ENCODE measurements around the gene TTN.

Gene TTN

GRCh38 chr2:178811901-178812300 lies 4.7 kb upstream of the TTN start:
- DNase-seq (ENCODE audit: low spot score), result no peak

GRCh38 chr2:178811045-178811444 lies 3.8 kb upstream of the TTN start:
- no peak for DNase-seq (ENCODE audit: low spot score)

- no peak for DNase-seq (ENCODE audit: low spot score)
Observed at GRCh38 chr2:178810422-178810821, 3.2 kb upstream of the TTN start.

GRCh38 chr2:178806543-178806942 lies 680 bp downstream of the TTN start:
- no peak for DNase-seq (ENCODE audit: low spot score)

GRCh38 chr2:178805457-178805856 lies 1.8 kb downstream of the TTN start:
- DNase-seq (ENCODE audit: low spot score), result no peak

GRCh38 chr2:178804791-178805190 lies 2.4 kb downstream of the TTN start:
- no peak for DNase-seq (ENCODE audit: low spot score)

GRCh38 chr2:178800510-178800909 lies 6.7 kb downstream of the TTN start:
- DNase-seq (ENCODE audit: low spot score), result no peak

- DNase-seq (ENCODE audit: low spot score), result no peak
Observed at GRCh38 chr2:178799305-178799704, 7.9 kb downstream of the TTN start.

GRCh38 chr2:178796079-178796677 lies 11.0 kb downstream of the TTN start:
- DNase-seq (ENCODE audit: low spot score), result no peak

GRCh38 chr2:178787934-178788333 lies 19.3 kb downstream of the TTN start:
- no peak for DNase-seq (ENCODE audit: low spot score)

- no peak for DNase-seq (ENCODE audit: low spot score)
Observed at GRCh38 chr2:178787155-178787554, 20.1 kb downstream of the TTN start.

- DNase-seq (ENCODE audit: low spot score), result no peak
Observed at GRCh38 chr2:178783889-178784288, 23.3 kb downstream of the TTN start.

GRCh38 chr2:178782236-178782635 lies 25.0 kb downstream of the TTN start:
- no peak for DNase-seq (ENCODE audit: low spot score)

- DNase-seq (ENCODE audit: low spot score), result no peak
Observed at GRCh38 chr2:178777577-178777976, 29.6 kb downstream of the TTN start.

GRCh38 chr2:178776751-178777150 lies 30.5 kb downstream of the TTN start:
- no peak for DNase-seq (ENCODE audit: low spot score)

- no peak for DNase-seq (ENCODE audit: low spot score)
Observed at GRCh38 chr2:178775975-178776374, 31.2 kb downstream of the TTN start.

GRCh38 chr2:178770518-178770917 lies 36.7 kb downstream of the TTN start:
- no peak for DNase-seq (ENCODE audit: low spot score)

GRCh38 chr2:178767094-178768060 lies 39.8 kb downstream of the TTN start:
- no peak for DNase-seq (ENCODE audit: low spot score)

- DNase-seq (ENCODE audit: low spot score), result no peak
Observed at GRCh38 chr2:178764097-178764496, 43.1 kb downstream of the TTN start.

- DNase-seq (ENCODE audit: low spot score), result peak; percentile 20
Observed at GRCh38 chr2:178761759-178762371, 45.4 kb downstream of the TTN start.

- no peak for DNase-seq (ENCODE audit: low spot score)
Observed at GRCh38 chr2:178756843-178757242, 50.4 kb downstream of the TTN start.

- no peak for DNase-seq (ENCODE audit: low spot score)
Observed at GRCh38 chr2:178756343-178756742, 50.9 kb downstream of the TTN start.

GRCh38 chr2:178747767-178748166 lies 59.5 kb downstream of the TTN start:
- no peak for DNase-seq (ENCODE audit: low spot score)
